ENCODE results near the gene ATP8B1. TPM values are rescaled to one million over a fixed set of nuclear protein-coding genes. Genes with fewer than 3 reads are reported as not detected.

The ATP8B1 gene
- total and polyA plus RNA-seq, 9 of the 15 experiments (the other 6 are each of a cell fraction or from before 2014, with no cell fraction given) = 0.01 to 0.22 (median 0.03) TPM; not detected in 3

GRCh38 chr18:57801325-57801724 is 1.8 kb downstream of the ATP8B1 start:
- Histone ChIP-seq H3K9me1 (ENCODE audit: control insufficient read depth, insufficient read depth, low read length) (no peaks in the 10 kb centered on the region), H3K4me2 (ENCODE audit: insufficient read depth, low read length) (no peak overlapping the region), H3K4me3 (no peak overlapping the region), H2AFZ (ENCODE audit: low read depth, low read length) (no peak overlapping the region), H3K27me3 (ENCODE audit: control insufficient read depth in 2 of 2, insufficient read depth in 2 of 2, low read length in 2 of 2) (peaks cover 12 to 28% of the 10 kb centered on the region in 2 experiments; a peak in 3 of 5 replicates), H3K79me2 (ENCODE audit: control insufficient read depth, insufficient read depth, low read length) (no peaks in the 10 kb centered on the region), H3K9me3 (replicated peaks; ENCODE audit: control insufficient read depth, insufficient read depth, low read depth, low read length) (no peaks in the 10 kb centered on the region), H3K9ac (ENCODE audit: insufficient read depth in 1 of 2, low read depth in 2 of 2, low read length in 2 of 2) (no peak overlapping the region), H3K4me1 (replicated peaks in 1 of 2; ENCODE audit: control insufficient read depth in 2 of 2, insufficient read depth in 2 of 2, low read length in 2 of 2) (peaks cover 0 to 22% of the 10 kb centered on the region in 2 experiments; a peak in 2 of 5 replicates), H3K27ac (ENCODE audit: extremely low read depth, low read depth, low read length) (no peak overlapping the region), H4K20me1 (replicated peaks; ENCODE audit: control insufficient read depth, insufficient read depth, low read length) (no peaks in the 10 kb centered on the region), H3K36me3 (ENCODE audit: control insufficient read depth, insufficient read depth, low read length) (no peaks in the 10 kb centered on the region)
- ATAC-seq = no peak
- POLR2A ChIA-PET = no interaction called here
- intact Hi-C loops (cut with micrococcal nuclease) (no loop called here), in situ Hi-C loops (cut with MboI) (no loop called here)
- no peak for FAIRE-seq
- TF ChIP-seq ZNF212 (CRISPR knock-in tag; IDR thresholded peaks at IDR 0.05) (no peak), SRSF7 (optimal IDR thresholded peaks at IDR 0.05; ENCODE audit: low read depth, low read length) (no peak), RBM14 (IDR thresholded peaks at IDR 0.05; ENCODE audit: borderline replicate concordance, insufficient read depth, low read depth, low read length) (no peak), NELFE (IDR thresholded peaks at IDR 0.05; ENCODE audit: insufficient read depth, insufficient read length) (no peak), ESRRB (CRISPR knock-in tag; IDR thresholded peaks at IDR 0.05; ENCODE audit: borderline replicate concordance) (no peak), FOXK2 (conservative IDR thresholded peaks at IDR 0.05 in 1 of 2, IDR thresholded peaks at IDR 0.05 in 1 of 2; ENCODE audit: low read depth in 2 of 2) (no peak), MED1 (CRISPR knock-in tag; IDR thresholded peaks at IDR 0.05; ENCODE audit: borderline replicate concordance) (no peak), ZBTB8A (IDR thresholded peaks at IDR 0.05; ENCODE audit: partially characterized antibody) (no peak), ILF3 (IDR thresholded peaks at IDR 0.05; ENCODE audit: borderline replicate concordance) (no peak), SMARCB1 (IDR thresholded peaks at IDR 0.05; ENCODE audit: insufficient read length, low read depth) (no peak), BACH1 (tag; IDR thresholded peaks at IDR 0.05) (no peak), SMARCA5 (IDR thresholded peaks at IDR 0.05) (no peak), ZSCAN29 (IDR thresholded peaks at IDR 0.05) (no peak), SP2 (IDR thresholded peaks at IDR 0.05; ENCODE audit: extremely low read depth, low read depth, low read length, poor library complexity, severe bottlenecking) (no peak), ZNF695 (CRISPR knock-in tag; IDR thresholded peaks at IDR 0.05) (no peak), HMBOX1 (IDR thresholded peaks at IDR 0.05) (no peak)
- no peak for DNase-seq (ENCODE audit: extremely low read depth in 1 of 4, low spot score in 3 of 4)
- CTCF ChIA-PET (ENCODE audit: low intra/inter-chr PET ratio) = no interaction called here
- 40% methylated on average over 14 of the region's 14 CpGs for WGBS (ENCODE audit: insufficient coverage, low coverage, missing lambda C conversion rate)
- no TSS peak for BruUV-seq (replicated peaks)
